Measurements from ENCODE around the gene CYP4F3.
"Not testable (repeated sequence)": the region's sequence is repeated elsewhere in the genome, so short reads cannot be mapped to it uniquely, and the experiment has no call there.

Gene CYP4F3

GRCh38 chr19:15650123-15650522 lies 9.4 kb downstream of the CYP4F3 start:
- H4K8ac ChIP-seq (ENCODE audit: low read length); H3K9ac ChIP-seq (ENCODE audit: low read length); H2BK120ac ChIP-seq (ENCODE audit: low read depth, low read length); H3K4ac ChIP-seq (ENCODE audit: low read depth in 1 of 2, low read length in 2 of 2); H3K36me3 ChIP-seq (ENCODE audit: control insufficient read depth in 1 of 2, insufficient read depth in 2 of 2, low read depth in 1 of 2, low read length in 2 of 2); H2AFZ ChIP-seq (ENCODE audit: low read depth, low read length); H3K4me1 ChIP-seq (ENCODE audit: control insufficient read depth, insufficient read depth, low read depth, low read length); H3K4me3 ChIP-seq (ENCODE audit: insufficient read depth in 1 of 2, low read depth in 1 of 2, low read length in 2 of 2); H3K4me2 ChIP-seq (ENCODE audit: low read length, poor library complexity, severe bottlenecking); H2AK5ac ChIP-seq (ENCODE audit: low read length, severe bottlenecking); H2BK12ac ChIP-seq (ENCODE audit: low read length in 2 of 2); H4K91ac ChIP-seq (ENCODE audit: low read length); H3K23ac ChIP-seq (ENCODE audit: low read length in 2 of 2); H3K27ac ChIP-seq (ENCODE audit: low read length, poor library complexity, severe bottlenecking); H3K9me3 ChIP-seq (ENCODE audit: control insufficient read depth, low read length); H3K14ac ChIP-seq (ENCODE audit: low read length in 2 of 2); H3K27me3 ChIP-seq (ENCODE audit: control insufficient read depth in 1 of 2, insufficient read depth in 1 of 2, low read length in 2 of 2); H2BK15ac ChIP-seq (ENCODE audit: low read depth, poor library complexity, severe bottlenecking); H3K79me1 ChIP-seq (replicated peaks; ENCODE audit: low read length, poor library complexity, severe bottlenecking); H3K18ac ChIP-seq (ENCODE audit: low read depth in 1 of 2, low read length in 2 of 2); DNase-seq; H2BK5ac ChIP-seq (ENCODE audit: low read depth, low read length, poor library complexity, severe bottlenecking): not testable (repeated sequence)

GRCh38 chr19:15651791-15652190 lies 11.1 kb downstream of the CYP4F3 start:
- H3K4ac ChIP-seq (ENCODE audit: low read depth in 1 of 2, low read length in 2 of 2), result no peak overlapping the region
- H2BK12ac ChIP-seq (ENCODE audit: low read length in 2 of 2), result no peak overlapping the region
- no peak for DNase-seq
- H3K9ac ChIP-seq (ENCODE audit: low read length), result no peak overlapping the region
- H3K4me3 ChIP-seq (ENCODE audit: insufficient read depth in 1 of 2, low read depth in 1 of 2, low read length in 2 of 2), result no peak overlapping the region
- H2BK5ac ChIP-seq (ENCODE audit: low read depth, low read length, poor library complexity, severe bottlenecking), result no peak overlapping the region
- no peaks in the 10 kb centered on the region for H3K36me3 ChIP-seq (ENCODE audit: control insufficient read depth in 1 of 2, insufficient read depth in 2 of 2, low read depth in 1 of 2, low read length in 2 of 2)
- no peaks in the 10 kb centered on the region for H3K79me1 ChIP-seq (replicated peaks; ENCODE audit: low read length, poor library complexity, severe bottlenecking)
- H3K4me2 ChIP-seq (ENCODE audit: low read length, poor library complexity, severe bottlenecking), result no peak overlapping the region
- WGBS, result 67% methylated on average over 1 of the region's 3 CpGs
- no peak overlapping the region for H3K23ac ChIP-seq (ENCODE audit: low read length in 2 of 2)
- no peak overlapping the region for H2AK5ac ChIP-seq (ENCODE audit: low read length, severe bottlenecking)
- H4K8ac ChIP-seq (ENCODE audit: low read length), result no peak overlapping the region
- H3K9me3 ChIP-seq (ENCODE audit: control insufficient read depth, low read length), result no peaks in the 10 kb centered on the region
- no peak overlapping the region for H2AFZ ChIP-seq (ENCODE audit: low read depth, low read length)
- no peaks in the 10 kb centered on the region for H3K27me3 ChIP-seq (ENCODE audit: control insufficient read depth in 1 of 2, insufficient read depth in 1 of 2, low read length in 2 of 2)
- H2BK120ac ChIP-seq (ENCODE audit: low read depth, low read length), result no peak overlapping the region
- no peak overlapping the region for H3K27ac ChIP-seq (ENCODE audit: low read length, poor library complexity, severe bottlenecking)
- H4K91ac ChIP-seq (ENCODE audit: low read length), result no peak overlapping the region
- H3K18ac ChIP-seq (ENCODE audit: low read depth in 1 of 2, low read length in 2 of 2), result no peak overlapping the region
- no peak overlapping the region for H3K14ac ChIP-seq (ENCODE audit: low read length in 2 of 2)
- no peak overlapping the region for H2BK15ac ChIP-seq (ENCODE audit: low read depth, poor library complexity, severe bottlenecking)
- no peaks in the 10 kb centered on the region for H3K4me1 ChIP-seq (ENCODE audit: control insufficient read depth, insufficient read depth, low read depth, low read length)

GRCh38 chr19:15652559-15653278 lies 12.0 kb downstream of the CYP4F3 start:
- no peak overlapping the region for H2AFZ ChIP-seq (ENCODE audit: low read depth, low read length)
- no peak overlapping the region for H4K91ac ChIP-seq (ENCODE audit: low read length)
- no peak overlapping the region for H3K23ac ChIP-seq (ENCODE audit: low read length in 2 of 2)
- no peaks in the 10 kb centered on the region for H3K4me1 ChIP-seq (ENCODE audit: control insufficient read depth, insufficient read depth, low read depth, low read length)
- H3K36me3 ChIP-seq (ENCODE audit: control insufficient read depth in 1 of 2, insufficient read depth in 2 of 2, low read depth in 1 of 2, low read length in 2 of 2), result no peaks in the 10 kb centered on the region
- H3K4me2 ChIP-seq (ENCODE audit: low read length, poor library complexity, severe bottlenecking), result no peak overlapping the region
- no peak overlapping the region for H3K4ac ChIP-seq (ENCODE audit: low read depth in 1 of 2, low read length in 2 of 2)
- H3K14ac ChIP-seq (ENCODE audit: low read length in 2 of 2), result no peak overlapping the region
- no peak overlapping the region for H2BK12ac ChIP-seq (ENCODE audit: low read length in 2 of 2)
- WGBS, result 74% methylated on average over 7 of the region's 8 CpGs
- H2BK15ac ChIP-seq (ENCODE audit: low read depth, poor library complexity, severe bottlenecking), result no peak overlapping the region
- H3K9me3 ChIP-seq (ENCODE audit: control insufficient read depth, low read length), result no peaks in the 10 kb centered on the region
- H2BK120ac ChIP-seq (ENCODE audit: low read depth, low read length), result no peak overlapping the region
- no peak overlapping the region for H2BK5ac ChIP-seq (ENCODE audit: low read depth, low read length, poor library complexity, severe bottlenecking)
- H3K18ac ChIP-seq (ENCODE audit: low read depth in 1 of 2, low read length in 2 of 2), result no peak overlapping the region
- no peaks in the 10 kb centered on the region for H3K27me3 ChIP-seq (ENCODE audit: control insufficient read depth in 1 of 2, insufficient read depth in 1 of 2, low read length in 2 of 2)
- no peak overlapping the region for H3K9ac ChIP-seq (ENCODE audit: low read length)
- H3K27ac ChIP-seq (ENCODE audit: low read length, poor library complexity, severe bottlenecking), result no peak overlapping the region
- no peak overlapping the region for H2AK5ac ChIP-seq (ENCODE audit: low read length, severe bottlenecking)
- no peaks in the 10 kb centered on the region for H3K79me1 ChIP-seq (replicated peaks; ENCODE audit: low read length, poor library complexity, severe bottlenecking)
- H4K8ac ChIP-seq (ENCODE audit: low read length), result no peak overlapping the region
- DNase-seq, result no peak
- H3K4me3 ChIP-seq (ENCODE audit: insufficient read depth in 1 of 2, low read depth in 1 of 2, low read length in 2 of 2), result no peak overlapping the region

GRCh38 chr19:15656467-15656866 lies 15.8 kb downstream of the CYP4F3 start:
- no peak for DNase-seq
- H4K8ac ChIP-seq (ENCODE audit: low read length), result no peak overlapping the region
- no peak overlapping the region for H4K91ac ChIP-seq (ENCODE audit: low read length)
- no peak overlapping the region for H3K23ac ChIP-seq (ENCODE audit: low read length in 2 of 2)
- H3K4me3 ChIP-seq (ENCODE audit: insufficient read depth in 1 of 2, low read depth in 1 of 2, low read length in 2 of 2), result no peak overlapping the region
- H2AK5ac ChIP-seq (ENCODE audit: low read length, severe bottlenecking), result no peak overlapping the region
- H2AFZ ChIP-seq (ENCODE audit: low read depth, low read length), result no peak overlapping the region
- no peak overlapping the region for H3K4ac ChIP-seq (ENCODE audit: low read depth in 1 of 2, low read length in 2 of 2)
- no peaks in the 10 kb centered on the region for H3K4me1 ChIP-seq (ENCODE audit: control insufficient read depth, insufficient read depth, low read depth, low read length)
- no peaks in the 10 kb centered on the region for H3K36me3 ChIP-seq (ENCODE audit: control insufficient read depth in 1 of 2, insufficient read depth in 2 of 2, low read depth in 1 of 2, low read length in 2 of 2)
- no peak overlapping the region for H3K27ac ChIP-seq (ENCODE audit: low read length, poor library complexity, severe bottlenecking)
- no peak overlapping the region for H3K18ac ChIP-seq (ENCODE audit: low read depth in 1 of 2, low read length in 2 of 2)
- no peak overlapping the region for H3K14ac ChIP-seq (ENCODE audit: low read length in 2 of 2)
- no peaks in the 10 kb centered on the region for H3K27me3 ChIP-seq (ENCODE audit: control insufficient read depth in 1 of 2, insufficient read depth in 1 of 2, low read length in 2 of 2)
- no peak overlapping the region for H2BK5ac ChIP-seq (ENCODE audit: low read depth, low read length, poor library complexity, severe bottlenecking)
- H3K4me2 ChIP-seq (ENCODE audit: low read length, poor library complexity, severe bottlenecking), result no peak overlapping the region
- H3K79me1 ChIP-seq (replicated peaks; ENCODE audit: low read length, poor library complexity, severe bottlenecking), result no peaks in the 10 kb centered on the region
- no peak overlapping the region for H2BK120ac ChIP-seq (ENCODE audit: low read depth, low read length)
- H2BK12ac ChIP-seq (ENCODE audit: low read length in 2 of 2), result no peak overlapping the region
- no peaks in the 10 kb centered on the region for H3K9me3 ChIP-seq (ENCODE audit: control insufficient read depth, low read length)
- H3K9ac ChIP-seq (ENCODE audit: low read length), result no peak overlapping the region
- H2BK15ac ChIP-seq (ENCODE audit: low read depth, poor library complexity, severe bottlenecking), result no peak overlapping the region
